Measurements from ENCODE around the gene PARD3.

Gene PARD3

DNA sequence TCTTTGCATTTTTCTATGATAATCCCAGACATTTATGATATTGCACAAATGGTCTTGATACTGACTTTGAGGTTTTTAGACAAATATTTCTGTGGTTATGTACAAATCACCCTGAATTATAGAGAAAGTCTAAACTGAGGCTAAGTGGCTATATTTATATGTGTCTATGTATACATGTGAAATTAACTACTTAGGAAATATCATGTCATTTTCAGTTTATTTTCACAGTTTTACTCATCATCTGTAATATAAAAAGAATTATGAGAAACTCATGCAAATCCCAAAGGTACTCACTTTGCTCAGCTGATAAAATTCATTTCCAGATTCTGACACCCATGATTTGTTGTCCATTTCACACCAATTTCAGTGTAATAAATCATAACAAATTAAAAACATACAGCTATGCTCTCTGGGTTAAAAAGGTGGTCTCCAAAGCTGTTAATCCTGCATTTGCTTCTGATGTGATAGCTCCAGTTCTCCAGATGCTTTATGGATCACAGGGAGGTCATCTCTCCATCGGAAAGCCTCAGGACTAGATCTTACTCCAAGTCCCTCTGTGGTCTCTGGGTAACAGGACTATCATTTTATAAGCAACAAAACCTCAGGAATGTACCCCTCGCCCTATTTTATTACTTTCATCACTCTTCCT lies 673.9 kb downstream of the PARD3 start:
- no peaks in the 10 kb centered on the region for H3K9me3 ChIP-seq (ENCODE audit: insufficient read depth, low read depth, low read length)
- H3K36me3 ChIP-seq (ENCODE audit: insufficient read depth, low read length) = no peaks in the 10 kb centered on the region

DNA sequence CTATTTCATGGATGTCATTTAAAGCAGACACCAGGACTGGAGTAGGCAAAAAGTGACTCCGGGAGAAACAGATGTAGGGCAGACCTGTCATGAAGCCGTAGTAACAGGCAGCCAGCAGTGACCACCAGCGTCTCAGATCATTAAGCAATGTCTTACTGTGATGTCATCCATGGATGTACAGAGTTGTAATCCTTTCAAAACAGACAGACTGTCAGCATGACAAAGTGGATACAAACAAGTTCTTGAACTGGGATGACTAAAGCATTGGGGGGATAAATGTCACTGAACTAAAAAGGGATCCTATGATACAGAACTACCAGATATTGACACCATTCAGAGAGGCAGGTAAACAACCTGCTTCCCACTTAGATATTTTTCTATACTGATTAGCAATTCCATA lies 675.5 kb downstream of the PARD3 start:
- Histone ChIP-seq H3K9me2 (replicated peaks; ENCODE audit: low read depth, low read length) (no peaks in the 10 kb centered on the region), H3K4me3 (ENCODE audit: low read length, poor library complexity, severe bottlenecking) (no peak overlapping the region), H3K36me3 (ENCODE audit: insufficient read depth, low read length) (no peaks in the 10 kb centered on the region), H3K9me3 (ENCODE audit: insufficient read depth, low read depth, low read length) (no peaks in the 10 kb centered on the region), H3K4me2 (ENCODE audit: low read depth, low read length, poor library complexity, severe bottlenecking) (no peak overlapping the region), H4K20me1 (ENCODE audit: insufficient read depth, low read length, poor library complexity, severe bottlenecking) (no peaks in the 10 kb centered on the region), H2AFZ (ENCODE audit: low read length) (no peak overlapping the region), H3K9ac (ENCODE audit: low read depth, low read length, poor library complexity, severe bottlenecking) (no peak overlapping the region), H3K4me1 (ENCODE audit: insufficient read depth, low read length, poor library complexity, severe bottlenecking) (peaks cover 33% of the 10 kb centered on the region), H3K27me3 (ENCODE audit: insufficient read depth, low read length, poor library complexity, severe bottlenecking) (no peaks in the 10 kb centered on the region), H3F3A (ENCODE audit: low read depth) (no peaks in the 10 kb centered on the region), H3K79me2 (ENCODE audit: insufficient read depth, low read length) (no peaks in the 10 kb centered on the region)
- TF ChIP-seq EZH2phosphoT487 (IDR thresholded peaks at IDR 0.05; ENCODE audit: borderline replicate concordance) (no peak), CTCF (conservative IDR thresholded peaks at IDR 0.05; ENCODE audit: low read length) (no peak)

More for the DNA sequence above, 673.9 kb downstream of the PARD3 start:
- peaks cover 23% of the 10 kb centered on the region for H3K4me1 ChIP-seq (ENCODE audit: insufficient read depth, low read length, poor library complexity, severe bottlenecking)
- H3K27me3 ChIP-seq (ENCODE audit: insufficient read depth, low read length, poor library complexity, severe bottlenecking) = no peaks in the 10 kb centered on the region
- H3K79me2 ChIP-seq (ENCODE audit: insufficient read depth, low read length) = no peaks in the 10 kb centered on the region
- no peak overlapping the region for H3K4me3 ChIP-seq (ENCODE audit: low read length, poor library complexity, severe bottlenecking)
- no peak overlapping the region for H3K4me2 ChIP-seq (ENCODE audit: low read depth, low read length, poor library complexity, severe bottlenecking)
- H4K20me1 ChIP-seq (ENCODE audit: insufficient read depth, low read length, poor library complexity, severe bottlenecking) = no peaks in the 10 kb centered on the region
- H2AFZ ChIP-seq (ENCODE audit: low read length) = no peak overlapping the region
- no peak for TF ChIP-seq EZH2phosphoT487 (IDR thresholded peaks at IDR 0.05; ENCODE audit: borderline replicate concordance)
- no peaks in the 10 kb centered on the region for H3F3A ChIP-seq (ENCODE audit: low read depth)
- H3K9ac ChIP-seq (ENCODE audit: low read depth, low read length, poor library complexity, severe bottlenecking) = no peak overlapping the region
- no peaks in the 10 kb centered on the region for H3K9me2 ChIP-seq (replicated peaks; ENCODE audit: low read depth, low read length)

- Histone ChIP-seq H3K4me3 (ENCODE audit: low read length, poor library complexity, severe bottlenecking) (no peak overlapping the region), H3F3A (ENCODE audit: low read depth) (no peaks in the 10 kb centered on the region), H3K27me3 (ENCODE audit: insufficient read depth, low read length, poor library complexity, severe bottlenecking) (no peaks in the 10 kb centered on the region), H3K36me3 (ENCODE audit: insufficient read depth, low read length) (no peaks in the 10 kb centered on the region), H3K4me1 (ENCODE audit: insufficient read depth, low read length, poor library complexity, severe bottlenecking) (peaks cover 33% of the 10 kb centered on the region), H3K9me2 (replicated peaks; ENCODE audit: low read depth, low read length) (no peaks in the 10 kb centered on the region), H3K9ac (ENCODE audit: low read depth, low read length, poor library complexity, severe bottlenecking) (no peak overlapping the region), H2AFZ (ENCODE audit: low read length) (no peak overlapping the region), H3K9me3 (ENCODE audit: insufficient read depth, low read depth, low read length) (no peaks in the 10 kb centered on the region), H3K4me2 (ENCODE audit: low read depth, low read length, poor library complexity, severe bottlenecking) (no peak overlapping the region), H4K20me1 (ENCODE audit: insufficient read depth, low read length, poor library complexity, severe bottlenecking) (no peaks in the 10 kb centered on the region), H3K79me2 (ENCODE audit: insufficient read depth, low read length) (no peaks in the 10 kb centered on the region)
- TF ChIP-seq CTCF (conservative IDR thresholded peaks at IDR 0.05; ENCODE audit: low read length) (no peak), EZH2phosphoT487 (IDR thresholded peaks at IDR 0.05; ENCODE audit: borderline replicate concordance) (no peak)
These were observed 677.1 kb downstream of the PARD3 start for GRCh38 chr10:34137955-34138354.

GRCh38 chr10:34137201-34137600 lies 677.9 kb downstream of the PARD3 start:
- no peaks in the 10 kb centered on the region for H3K9me3 ChIP-seq (ENCODE audit: insufficient read depth, low read depth, low read length)
- no peak for TF ChIP-seq EZH2phosphoT487 (IDR thresholded peaks at IDR 0.05; ENCODE audit: borderline replicate concordance)
- no peak for TF ChIP-seq CTCF (conservative IDR thresholded peaks at IDR 0.05; ENCODE audit: low read length)
- H3F3A ChIP-seq (ENCODE audit: low read depth) = no peaks in the 10 kb centered on the region

More at GRCh38 chr10:34137201-34137600, 677.9 kb downstream of the PARD3 start:
- H2AFZ ChIP-seq (ENCODE audit: low read length) = no peak overlapping the region
- peaks cover 33% of the 10 kb centered on the region for H3K4me1 ChIP-seq (ENCODE audit: insufficient read depth, low read length, poor library complexity, severe bottlenecking)
- H3K36me3 ChIP-seq (ENCODE audit: insufficient read depth, low read length) = no peaks in the 10 kb centered on the region
- H3K4me3 ChIP-seq (ENCODE audit: low read length, poor library complexity, severe bottlenecking) = no peak overlapping the region
- no peaks in the 10 kb centered on the region for H4K20me1 ChIP-seq (ENCODE audit: insufficient read depth, low read length, poor library complexity, severe bottlenecking)
- no peaks in the 10 kb centered on the region for H3K9me2 ChIP-seq (replicated peaks; ENCODE audit: low read depth, low read length)
- H3K27me3 ChIP-seq (ENCODE audit: insufficient read depth, low read length, poor library complexity, severe bottlenecking) = no peaks in the 10 kb centered on the region
- no peak overlapping the region for H3K4me2 ChIP-seq (ENCODE audit: low read depth, low read length, poor library complexity, severe bottlenecking)
- no peaks in the 10 kb centered on the region for H3K79me2 ChIP-seq (ENCODE audit: insufficient read depth, low read length)
- no peak overlapping the region for H3K9ac ChIP-seq (ENCODE audit: low read depth, low read length, poor library complexity, severe bottlenecking)

All from Loucy (cell line).